SH-SY5Y (cell line): ENCODE data around the gene IFNL2.

Experiments
- GATA2 ChIP-seq: IDR thresholded peaks from 2 replicates; pipeline ENCODE4 v1.6.1; 2011; ENCODE audit warnings: mild to moderate bottlenecking, low read depth, low read length
- GATA3 ChIP-seq: IDR thresholded peaks from 2 replicates; pipeline ENCODE4 v1.6.1; 2011; ENCODE audit warnings: low read depth, mild to moderate bottlenecking, low read length, moderate library complexity

DNA sequence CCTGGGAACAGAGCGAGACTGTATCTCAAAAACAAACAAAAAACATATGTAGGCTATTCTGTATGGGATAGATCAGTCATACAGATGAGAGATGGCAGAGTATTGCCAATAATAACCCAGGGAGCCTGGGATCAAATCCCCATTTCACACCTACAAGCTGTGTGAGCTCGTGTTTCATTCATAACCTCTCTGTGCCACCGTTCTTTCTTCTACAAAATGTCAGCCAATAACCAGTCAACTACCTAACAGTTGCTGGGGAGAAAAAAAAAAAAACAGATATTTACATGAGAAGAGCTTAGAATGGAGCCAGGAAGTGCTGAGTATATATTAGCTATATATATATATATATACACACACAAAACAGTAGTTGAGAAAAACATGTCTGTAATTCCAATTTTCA is 6.5 kb upstream of the IFNL2 start:
- TF ChIP-seq GATA2 (no peak), GATA3 (no peak)
